ENCODE data around the gene ENAH. TPM values are rescaled to one million over a fixed set of nuclear protein-coding genes. Genes with fewer than 3 reads are reported as not detected.

Gene ENAH
- total and polyA plus RNA-seq, 9 of the 15 experiments (the other 6 are each of a cell fraction or from before 2014, with no cell fraction given) = 0.03 to 1.2 (median 0.15) TPM

DNA sequence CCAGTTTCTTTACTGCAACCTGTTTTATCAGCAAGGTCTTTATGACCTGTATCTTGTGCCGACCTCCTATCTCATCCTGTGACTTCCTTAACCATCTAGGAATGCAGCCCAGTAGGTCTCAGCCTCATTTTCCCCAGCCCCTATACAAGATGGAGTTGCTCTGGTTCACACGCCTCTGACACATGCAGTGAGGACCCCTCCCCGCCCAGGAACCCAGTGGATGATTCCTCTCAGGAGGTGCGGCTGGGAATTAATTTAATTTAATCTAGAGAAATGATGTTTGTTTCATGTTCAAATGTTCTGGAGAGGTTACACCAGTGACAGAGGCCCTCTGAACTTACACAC, 186.1 kb downstream of the ENAH start (continued):
- no peak for TF ChIP-seq CREB3L1 (IDR thresholded peaks at IDR 0.05; ENCODE audit: borderline replicate concordance, low read depth)
- TF ChIP-seq CTCFL (IDR thresholded peaks at IDR 0.05; ENCODE audit: borderline replicate concordance, insufficient read depth, low read depth, low read length, poor library complexity, severe bottlenecking) = no peak
- TF ChIP-seq, protein P1, sequence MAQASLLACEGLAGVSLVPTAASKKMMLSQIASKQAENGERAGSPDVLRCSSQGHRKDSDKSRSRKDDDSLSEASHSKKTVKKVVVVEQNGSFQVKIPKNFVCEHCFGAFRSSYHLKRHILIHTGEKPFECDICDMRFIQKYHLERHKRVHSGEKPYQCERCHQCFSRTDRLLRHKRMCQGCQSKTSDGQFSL (CRISPR knock-in tag; IDR thresholded peaks at IDR 0.05) = no peak
- TF ChIP-seq, protein P1 (tag; IDR thresholded peaks at IDR 0.05) = peak in 1 of 2 experiments; percentile 97; a peak in 2 of 4 replicates
- no peak for TF ChIP-seq XRCC3 (IDR thresholded peaks at IDR 0.05)
- TF ChIP-seq YBX1 (IDR thresholded peaks at IDR 0.05) = no peak
- no peak for TF ChIP-seq ESRRA (IDR thresholded peaks at IDR 0.05; ENCODE audit: borderline replicate concordance, low read depth)
- TF ChIP-seq, protein P2, sequence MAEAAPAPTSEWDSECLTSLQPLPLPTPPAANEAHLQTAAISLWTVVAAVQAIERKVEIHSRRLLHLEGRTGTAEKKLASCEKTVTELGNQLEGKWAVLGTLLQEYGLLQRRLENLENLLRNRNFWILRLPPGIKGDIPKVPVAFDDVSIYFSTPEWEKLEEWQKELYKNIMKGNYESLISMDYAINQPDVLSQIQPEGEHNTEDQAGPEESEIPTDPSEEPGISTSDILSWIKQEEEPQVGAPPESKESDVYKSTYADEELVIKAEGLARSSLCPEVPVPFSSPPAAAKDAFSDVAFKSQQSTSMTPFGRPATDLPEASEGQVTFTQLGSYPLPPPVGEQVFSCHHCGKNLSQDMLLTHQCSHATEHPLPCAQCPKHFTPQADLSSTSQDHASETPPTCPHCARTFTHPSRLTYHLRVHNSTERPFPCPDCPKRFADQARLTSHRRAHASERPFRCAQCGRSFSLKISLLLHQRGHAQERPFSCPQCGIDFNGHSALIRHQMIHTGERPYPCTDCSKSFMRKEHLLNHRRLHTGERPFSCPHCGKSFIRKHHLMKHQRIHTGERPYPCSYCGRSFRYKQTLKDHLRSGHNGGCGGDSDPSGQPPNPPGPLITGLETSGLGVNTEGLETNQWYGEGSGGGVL (CRISPR knock-in tag; IDR thresholded peaks at IDR 0.05) = peak; percentile 65; the same call in 1 of the 2 replicates
- no peak for TF ChIP-seq ZNF224 (CRISPR knock-in tag; IDR thresholded peaks at IDR 0.05)
- TF ChIP-seq ZNF354B (CRISPR knock-in tag; IDR thresholded peaks at IDR 0.05) = peak; percentile 76; the same call in 1 of the 2 replicates
- no peak for TF ChIP-seq PCBP2 (IDR thresholded peaks at IDR 0.05; ENCODE audit: low read depth, low read length, poor library complexity, severe bottlenecking)
- no peak for TF ChIP-seq RBM14 (IDR thresholded peaks at IDR 0.05; ENCODE audit: borderline replicate concordance, insufficient read depth, low read depth, low read length)
- TF ChIP-seq NONO (IDR thresholded peaks at IDR 0.05; ENCODE audit: low read depth in 2 of 2, low read length in 1 of 2) = no peak
